Endothelial cell of umbilical vein (primary cell): Measurements from ENCODE around the gene SEMA4D. TPM values are rescaled to one million over a fixed set of nuclear protein-coding genes. Genes with fewer than 3 reads are reported as not detected.

Experiments
- BruUV-seq: library from RNA; stranded (reverse); fragments of 400-500 nt; replicated peaks from 2 replicates; lab custom pipeline; 2021; lab: Mats Ljungman, UMichigan
- CTCF ChIA-PET: fragments of 300-600, 350-600 bp; sonication (Branson Sonifier 250); formaldehyde crosslinking; loops from one replicate; lab custom pipeline; 2021; ENCODE audit warnings: antibody characterized with exemption, inconsistent platforms; lab: Charles Lee
- POLR2A ChIA-PET: fragments of 300-600, 350-600 bp; sonication (Branson Sonifier 250); formaldehyde crosslinking; loops from one replicate; lab custom pipeline; 2021; ENCODE audit warnings: antibody characterized with exemption, inconsistent platforms; lab: Charles Lee
- DNase-seq: peaks from one replicate; pipeline ENCODE4 v3.0.0-alpha.2; 2011; ENCODE audit warnings: low read depth, low spot score
- FAIRE-seq: peaks from 2 replicates; lab custom pipeline; 2011; peaks lifted over from hg19 to GRCh38; lab: Jason Lieb, UNC
- H2AFZ ChIP-seq: 2 replicates; pipeline ENCODE4 v1.6.0; 2012; ENCODE audit warnings: low read depth, low read length, control low read depth, inconsistent platforms
- H3K27ac ChIP-seq: 2 replicates; pipeline ENCODE4 v1.5.1; 2011; ENCODE audit warnings: low read depth, mild to moderate bottlenecking, control low read depth, low read length, moderate library complexity; ENCODE audit not compliant: insufficient read depth
- H3K27me3 ChIP-seq, 2 experiments: 2 replicates each; pipeline versions ENCODE4 v1.6.0 to v1.6.1; 2011; ENCODE audit warnings: low read length in 2 of 2, mixed read lengths in 1 of 2; ENCODE audit not compliant: control insufficient read depth in 2 of 2, insufficient read depth in 2 of 2
- H3K36me3 ChIP-seq, 2 experiments: 2 replicates in 1 of 2; 3 replicates in 1 of 2; pipeline ENCODE4 v1.5.1; 2011; ENCODE audit warnings: low read length in 2 of 2, mild to moderate bottlenecking in 1 of 2, moderate library complexity in 1 of 2; ENCODE audit not compliant: control insufficient read depth in 2 of 2, insufficient read depth in 2 of 2; ENCODE audit errors: extremely low read depth in 1 of 2
- H3K4me1 ChIP-seq: 3 replicates; pipeline ENCODE4 v1.5.1; 2011; ENCODE audit warnings: mild to moderate bottlenecking, low read length; ENCODE audit not compliant: control insufficient read depth, insufficient read depth; ENCODE audit errors: extremely low read depth
- H3K4me2 ChIP-seq: 2 replicates; pipeline ENCODE4 v1.6.1; 2011; ENCODE audit warnings: low read length, control low read depth, mixed read lengths; ENCODE audit not compliant: insufficient read depth
- H3K4me3 ChIP-seq, 3 experiments: fragments of 200-600 bp in 1 of 3; sonication (generic), shearing (Covaris generic) in 1 of 3; replicated peaks in 1 of 3; 2 replicates each; pipeline ENCODE4 v1.5.1; 2011 to 2016; ENCODE audit warnings: control low read depth in 3 of 3, low read length in 3 of 3, mild to moderate bottlenecking in 2 of 3, inconsistent platforms in 1 of 3, low read depth in 1 of 3, moderate library complexity in 1 of 3; ENCODE audit not compliant: insufficient read depth in 1 of 3
- H3K79me2 ChIP-seq: 2 replicates; pipeline ENCODE4 v1.6.0; 2012; ENCODE audit warnings: low read length, inconsistent platforms; ENCODE audit not compliant: control insufficient read depth, insufficient read depth
- H3K9ac ChIP-seq: replicated peaks from 2 replicates; pipeline ENCODE3; 2011; ENCODE audit warnings: low read length, control low read depth; ENCODE audit not compliant: insufficient read depth; ENCODE audit errors: extremely low read depth
- H3K9me1 ChIP-seq: replicated peaks from 3 replicates; pipeline ENCODE4 v1.6.0; 2011; ENCODE audit warnings: mild to moderate bottlenecking, low read length; ENCODE audit not compliant: control insufficient read depth, insufficient read depth; ENCODE audit errors: extremely low read depth
- H3K9me3 ChIP-seq: replicated peaks from 2 replicates; pipeline ENCODE4 v1.5.1; 2012; ENCODE audit warnings: low read length, inconsistent platforms; ENCODE audit not compliant: control insufficient read depth, insufficient read depth
- H4K20me1 ChIP-seq: replicated peaks from 2 replicates; pipeline ENCODE3; 2011; ENCODE audit warnings: mild to moderate bottlenecking, low read length; ENCODE audit not compliant: control insufficient read depth, insufficient read depth; ENCODE audit errors: extremely low read depth
- EZH2 ChIP-seq: IDR thresholded peaks from 2 replicates; pipeline ENCODE4 v1.6.1; 2012; ENCODE audit warnings: borderline replicate concordance, low read depth, mild to moderate bottlenecking, moderate library complexity, low read length, inconsistent platforms; ENCODE audit not compliant: severe bottlenecking
- FOS ChIP-seq: IDR thresholded peaks from 2 replicates; pipeline ENCODE4 v1.6.1; 2011; ENCODE audit warnings: mild to moderate bottlenecking, low read length, moderate library complexity, borderline replicate concordance; ENCODE audit not compliant: insufficient read depth
- GATA2 ChIP-seq: IDR thresholded peaks from 2 replicates; pipeline ENCODE4 v1.7.0; 2011; ENCODE audit warnings: low read depth, mild to moderate bottlenecking, moderate library complexity, mixed read lengths, low read length; ENCODE audit not compliant: insufficient read length, insufficient read depth
- JUN ChIP-seq: IDR thresholded peaks from 2 replicates; pipeline ENCODE4 v1.6.1; 2011; ENCODE audit warnings: borderline replicate concordance, low read depth; ENCODE audit not compliant: insufficient read length, insufficient read depth
- MYC ChIP-seq: IDR thresholded peaks from one replicate; pipeline ENCODE4 v1.6.1; 2011; ENCODE audit warnings: mild to moderate bottlenecking, low read depth, low read length
- POLR2A ChIP-seq: IDR thresholded peaks from 2 replicates; pipeline ENCODE4 v1.6.1; 2012; ENCODE audit warnings: low read depth, mild to moderate bottlenecking, control low read depth, low read length
- POLR2AphosphoS5 ChIP-seq: IDR thresholded peaks from 2 replicates; pipeline ENCODE4 v1.6.1; 2012; ENCODE audit warnings: low read depth, mild to moderate bottlenecking, control low read depth, low read length, moderate library complexity; ENCODE audit not compliant: insufficient read depth
- dilution Hi-C: fragments of 300-500 bp; cut with MboI; formaldehyde crosslinking; loops from one replicate; pipeline ENCODE4 v1.15.0; 2019; ENCODE audit warnings: low sequenced_read_pairs; ENCODE audit not compliant: extremely low pct_ligation_motif_present
- intact Hi-C: fragments of 100-400 bp; cut with micrococcal nuclease; formaldehyde crosslinking; loops from one replicate; pipeline ENCODE4 v1.10.0; 2022
- polyA plus RNA-seq, 4 experiments: library from polyadenylated mRNA; depleted of rRNA in 3 of 4; stranded (reverse) in 3 of 4; unstranded in 1 of 4; fragments of >200 nt; gene quantifications; 2 replicates each; pipeline versions ENCODE4 v1.2.1 to v1.2.3, GENCODE V29; 2011 to 2012; ENCODE audit warnings: missing spikeins in 1 of 4
- total RNA-seq: library from RNA; stranded (reverse); gene quantifications from 2 replicates; pipeline ENCODE4 v1.2.3, GENCODE V29; 2021
- TF ChIP-seq, protein P1 (sequence below): IDR thresholded peaks from 2 replicates; pipeline ENCODE4 v1.6.1; 2011; ENCODE audit not compliant: insufficient read depth, insufficient read length
- TF ChIP-seq, protein P2 (sequence below), 2 donors: IDR thresholded peaks; 1 replicate in 1 of 2; 2 replicates in 1 of 2; pipeline ENCODE4 v1.5.1; 2011; ENCODE audit warnings: low read length in 2 of 2, mild to moderate bottlenecking in 2 of 2, moderate library complexity in 2 of 2, control low read depth in 1 of 2, inconsistent platforms in 1 of 2, low read depth in 1 of 2; ENCODE audit not compliant: insufficient read depth in 1 of 2; ENCODE audit errors: extremely low read depth in 1 of 2

SEMA4D gene
- total and polyA plus RNA-seq, 2 donors (not counting 3 experiments of a cell fraction or from before 2014, with no cell fraction given): 3.9 to 15.7 TPM

DNA sequence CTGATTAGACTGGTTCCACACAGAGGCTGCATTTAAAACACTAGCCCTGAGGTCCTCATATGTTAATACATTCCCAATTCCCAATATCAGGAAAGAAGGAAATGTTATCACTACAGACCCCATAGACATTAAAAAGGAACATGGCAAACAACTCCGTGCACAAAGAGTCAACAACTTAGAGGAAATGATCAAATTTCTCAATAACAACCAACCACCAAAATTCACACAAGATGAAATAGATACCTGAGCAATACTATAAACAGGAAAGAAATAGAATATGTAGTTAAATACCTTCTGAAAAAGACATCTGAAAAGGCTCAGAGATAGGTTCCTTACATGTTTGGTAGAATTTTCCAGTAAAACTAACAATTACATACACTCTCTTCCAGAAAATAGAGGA, 28.9 kb downstream of the SEMA4D start:
- BruUV-seq: no TSS peak
- TF ChIP-seq, protein P1, sequence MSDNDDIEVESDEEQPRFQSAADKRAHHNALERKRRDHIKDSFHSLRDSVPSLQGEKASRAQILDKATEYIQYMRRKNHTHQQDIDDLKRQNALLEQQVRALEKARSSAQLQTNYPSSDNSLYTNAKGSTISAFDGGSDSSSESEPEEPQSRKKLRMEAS: no peak
- TF ChIP-seq EZH2: no peak
- no peak for TF ChIP-seq MYC
- no peak for TF ChIP-seq POLR2AphosphoS5
- no peak for TF ChIP-seq POLR2A
- no peak for TF ChIP-seq FOS
- TF ChIP-seq GATA2: no peak
- TF ChIP-seq, protein P2, sequence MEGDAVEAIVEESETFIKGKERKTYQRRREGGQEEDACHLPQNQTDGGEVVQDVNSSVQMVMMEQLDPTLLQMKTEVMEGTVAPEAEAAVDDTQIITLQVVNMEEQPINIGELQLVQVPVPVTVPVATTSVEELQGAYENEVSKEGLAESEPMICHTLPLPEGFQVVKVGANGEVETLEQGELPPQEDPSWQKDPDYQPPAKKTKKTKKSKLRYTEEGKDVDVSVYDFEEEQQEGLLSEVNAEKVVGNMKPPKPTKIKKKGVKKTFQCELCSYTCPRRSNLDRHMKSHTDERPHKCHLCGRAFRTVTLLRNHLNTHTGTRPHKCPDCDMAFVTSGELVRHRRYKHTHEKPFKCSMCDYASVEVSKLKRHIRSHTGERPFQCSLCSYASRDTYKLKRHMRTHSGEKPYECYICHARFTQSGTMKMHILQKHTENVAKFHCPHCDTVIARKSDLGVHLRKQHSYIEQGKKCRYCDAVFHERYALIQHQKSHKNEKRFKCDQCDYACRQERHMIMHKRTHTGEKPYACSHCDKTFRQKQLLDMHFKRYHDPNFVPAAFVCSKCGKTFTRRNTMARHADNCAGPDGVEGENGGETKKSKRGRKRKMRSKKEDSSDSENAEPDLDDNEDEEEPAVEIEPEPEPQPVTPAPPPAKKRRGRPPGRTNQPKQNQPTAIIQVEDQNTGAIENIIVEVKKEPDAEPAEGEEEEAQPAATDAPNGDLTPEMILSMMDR (IDR thresholded peaks at IDR 0.05; ENCODE audit: extremely low read depth in 1 of 2, insufficient read depth in 1 of 2, low read depth in 1 of 2, low read length in 2 of 2): no peak
- TF ChIP-seq JUN: no peak
- H3K9me3 ChIP-seq: no peaks in the 10 kb centered on the region
- no peak overlapping the region for H3K27ac ChIP-seq
- no peak for DNase-seq
- dilution Hi-C loops (no loop called here), intact Hi-C loops (no loop called here)
- POLR2A ChIA-PET: no interaction called here
- no peak for FAIRE-seq
- no peaks in the 10 kb centered on the region for H4K20me1 ChIP-seq
- no peaks in the 10 kb centered on the region for H3K4me1 ChIP-seq
- no peak overlapping the region for H2AFZ ChIP-seq
- no peak overlapping the region for H3K4me3 ChIP-seq
- no peaks in the 10 kb centered on the region for H3K9me1 ChIP-seq
- CTCF ChIA-PET: interaction anchor here (1.7 kb wide), 1 partner anchor 20 kb away, joined by 5 read pairs; no protein-coding TSS in a partner anchor
- no peaks in the 10 kb centered on the region for H3K27me3 ChIP-seq
- H3K4me2 ChIP-seq: no peak overlapping the region
- H3K36me3 ChIP-seq: no peaks in the 10 kb centered on the region
- no peak overlapping the region for H3K9ac ChIP-seq
- H3K79me2 ChIP-seq: no peaks in the 10 kb centered on the region
